Umbilical cord (tissue), 2 donors: ENCODE data around the gene UBR7. TPM values are rescaled to one million over a fixed set of nuclear protein-coding genes. Genes with fewer than 3 reads are reported as not detected.
A peak's percentile ranks its signal among the peaks of the same experiment; 100 is the strongest.
"Not testable (repeated sequence)": the region's sequence is repeated elsewhere in the genome, so short reads cannot be mapped to it uniquely, and the experiment has no call there.

Source experiments
- DNase-seq: peaks from one replicate; pipeline ENCODE4 v3.0.0-alpha.2; 2015; ENCODE audit warnings: low spot score
- total RNA-seq: library from RNA; depleted of rRNA; stranded (reverse); fragments of >200 nt; gene quantifications from one replicate; pipeline ENCODE4 v1.2.3, GENCODE V29; 2014; ENCODE audit warnings: low replicate concordance; ENCODE audit not compliant: insufficient read depth

UBR7 gene
- total RNA-seq, 1 donor from 2014 or later, result 24.6 TPM

GRCh38 chr14:93186956-93187355 is 20.1 kb upstream of the UBR7 start:
- DNase-seq, result no peak

GRCh38 chr14:93195316-93195999 is 11.6 kb upstream of the UBR7 start:
- DNase-seq, result no peak

DNA sequence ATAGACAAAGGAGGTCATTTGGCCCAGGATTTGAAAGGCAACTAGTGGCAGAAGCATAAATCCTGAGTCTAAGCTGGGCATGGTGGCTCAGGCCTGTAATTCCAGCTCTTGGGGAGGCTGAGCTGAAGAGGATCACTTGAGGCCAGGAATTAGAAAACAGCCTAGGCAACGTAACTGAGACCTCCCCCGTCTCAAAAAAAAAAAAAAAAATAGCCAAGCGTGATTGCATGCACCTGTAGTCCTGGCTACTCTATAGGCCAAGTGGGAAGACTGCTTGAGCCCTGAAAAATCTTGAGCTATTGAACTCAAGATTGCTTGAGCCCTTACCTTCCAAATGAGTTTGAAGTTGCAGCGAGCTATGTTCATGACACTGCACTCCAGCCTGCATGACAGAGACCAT is 8.0 kb upstream of the UBR7 start:
- DNase-seq, result no peak

- no peak for DNase-seq
These were observed 6.5 kb upstream of the UBR7 start for GRCh38 chr14:93200553-93200952.

- no peak for DNase-seq
These were observed 5.8 kb upstream of the UBR7 start for GRCh38 chr14:93201155-93201704.

- peak; percentile 67 for DNase-seq
These were observed 632 bp downstream of the UBR7 start for GRCh38 chr14:93207468-93208308.

GRCh38 chr14:93212432-93212831 is 5.4 kb downstream of the UBR7 start:
- no peak for DNase-seq

DNA sequence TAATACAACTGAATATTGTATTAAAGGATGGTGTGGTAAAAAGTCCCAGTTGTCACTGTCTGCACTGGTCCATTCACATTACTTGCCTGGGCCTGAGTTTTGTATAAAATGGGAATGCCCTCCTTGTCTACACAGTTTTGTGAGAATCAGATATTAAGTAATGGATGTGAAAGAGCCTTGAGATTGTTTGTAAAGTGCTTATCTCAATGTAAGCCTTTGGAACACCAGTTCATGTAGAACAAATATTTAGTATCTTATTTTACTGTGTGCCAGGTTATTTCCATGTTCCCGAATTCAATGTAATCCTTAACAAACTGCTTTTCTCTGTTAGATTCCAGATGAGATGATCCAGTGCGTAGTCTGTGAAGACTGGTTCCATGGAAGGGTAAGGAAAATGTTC is 7.5 kb downstream of the UBR7 start:
- no peak for DNase-seq

GRCh38 chr14:93219103-93219726 is 12.2 kb downstream of the UBR7 start:
- DNase-seq, result peak; percentile 52

DNA sequence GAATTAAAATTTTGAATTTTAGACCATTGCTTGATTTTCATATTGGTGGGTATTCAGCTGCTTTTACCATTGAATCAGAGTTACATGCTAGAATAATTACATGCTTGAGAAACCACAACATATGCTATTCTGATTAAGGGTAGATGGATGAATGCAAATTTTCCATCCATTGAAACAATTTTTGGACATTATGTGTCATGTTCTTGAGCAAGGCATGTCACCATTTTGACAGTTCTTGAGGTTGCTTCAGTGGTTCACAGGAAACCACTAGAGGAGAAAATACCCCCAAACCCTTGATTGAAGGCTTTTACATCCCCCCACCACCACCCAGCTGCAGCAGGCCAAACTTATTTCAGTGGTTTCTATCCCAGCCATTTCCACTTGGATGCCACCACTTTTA is 13.5 kb downstream of the UBR7 start:
- no peak for DNase-seq

DNA sequence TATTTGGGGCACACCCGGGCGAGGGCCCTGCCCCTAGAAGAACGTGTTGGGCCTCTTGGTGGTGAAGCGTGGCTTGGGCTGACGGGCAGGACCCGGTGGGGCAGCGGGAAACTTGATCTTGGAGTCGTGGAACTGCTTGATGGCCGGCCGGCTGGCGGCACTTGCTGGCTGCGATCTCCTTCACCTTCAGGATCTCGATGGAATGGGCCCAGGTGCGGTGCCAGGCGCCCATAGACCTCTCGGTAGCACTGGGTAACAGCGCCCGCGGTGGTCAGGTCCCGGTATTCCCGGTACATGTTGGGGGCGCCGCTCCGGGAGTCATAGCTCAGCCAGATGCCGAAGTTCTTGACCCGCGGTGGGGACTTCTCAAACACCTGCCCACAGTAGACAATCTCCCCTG is 16.5 kb downstream of the UBR7 start:
- no peak for DNase-seq

DNA sequence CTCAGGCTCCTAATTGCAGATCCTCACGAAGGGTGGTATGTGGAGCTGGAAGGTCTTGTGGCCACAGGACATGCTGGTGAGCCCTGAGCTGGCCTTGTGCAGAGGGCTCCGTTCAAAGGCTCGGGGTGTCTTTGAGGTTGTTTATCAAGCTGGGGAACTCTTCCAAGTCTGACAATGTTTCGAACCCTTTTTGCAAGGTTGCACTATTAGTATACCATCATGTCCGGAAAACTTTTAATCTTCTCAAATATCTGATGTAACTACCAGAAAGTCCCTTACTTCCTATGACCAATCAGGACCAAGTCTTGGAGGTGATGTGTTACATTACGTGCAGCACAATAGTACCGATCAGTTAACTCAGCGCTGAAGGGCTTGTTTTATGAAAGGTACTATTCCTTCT is 21.5 kb downstream of the UBR7 start:
- no peak for DNase-seq

GRCh38 chr14:93230539-93230938 is 23.5 kb downstream of the UBR7 start:
- no peak for DNase-seq

DNA sequence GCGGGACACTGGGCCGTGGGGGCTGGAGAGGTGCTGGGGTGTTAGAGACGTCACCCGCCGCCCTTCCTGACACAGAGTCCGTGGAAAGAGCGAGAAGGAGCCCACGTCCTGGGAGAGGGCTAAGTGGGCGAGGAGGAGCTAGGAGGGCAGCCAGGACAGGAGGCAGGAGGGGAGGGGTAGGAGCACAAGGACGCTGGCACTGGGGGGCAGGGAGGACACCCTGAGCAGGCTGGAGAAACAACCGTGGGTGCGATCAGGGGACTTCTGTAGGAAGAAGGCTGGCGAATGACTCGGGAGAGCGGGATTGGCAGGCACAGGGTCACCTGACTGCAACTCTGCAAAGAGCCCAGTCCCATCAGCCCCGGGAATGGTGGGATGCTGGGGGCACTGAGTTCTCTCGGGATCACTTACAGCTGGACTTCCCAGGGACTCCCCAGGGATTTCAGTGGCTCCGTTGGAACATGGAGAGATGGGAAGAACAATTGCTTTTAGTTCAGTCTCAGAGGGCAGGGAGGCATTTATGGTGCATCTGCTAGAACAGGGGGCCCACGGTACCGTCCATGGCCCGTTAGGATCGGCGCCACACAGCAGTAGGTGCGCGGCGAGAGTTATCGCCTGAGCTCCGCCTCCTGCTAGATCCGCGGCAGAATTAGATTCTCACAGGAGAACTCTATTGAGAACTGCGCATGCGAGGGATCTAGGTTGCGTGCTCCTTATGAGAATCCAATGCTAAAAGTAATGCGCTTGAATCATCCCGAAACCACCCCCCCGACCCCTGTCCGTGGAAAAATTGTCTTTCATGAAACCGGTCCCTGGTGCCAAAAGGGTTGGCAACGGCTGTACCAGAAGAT is 24.3 kb downstream of the UBR7 start:
- peak; percentile 38 for DNase-seq

- DNase-seq, result no peak
These were observed 25.1 kb downstream of the UBR7 start for GRCh38 chr14:93232159-93232558.

DNA sequence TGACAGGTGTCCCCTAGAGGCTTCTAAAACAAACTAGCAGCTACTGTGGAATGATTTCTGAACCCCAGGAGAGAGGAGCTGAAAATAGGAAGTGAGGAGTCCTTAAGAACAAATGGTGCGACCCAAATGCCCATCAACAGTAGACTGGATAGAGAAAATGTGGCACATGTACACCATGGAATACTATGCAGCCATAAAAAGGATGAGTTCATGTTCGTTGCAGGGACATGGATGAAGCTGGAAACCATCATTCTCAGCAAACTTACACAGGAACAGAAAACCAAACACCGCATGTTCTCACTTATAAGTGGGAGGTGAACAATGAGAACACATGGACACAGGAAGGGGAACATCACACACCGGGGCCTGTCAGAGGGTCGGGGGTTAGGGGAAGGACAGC is 26.0 kb downstream of the UBR7 start:
- not testable (repeated sequence) for DNase-seq

GRCh38 chr14:93234798-93235197 is 27.7 kb downstream of the UBR7 start:
- no peak for DNase-seq

GRCh38 chr14:93239869-93240677 is 33.0 kb downstream of the UBR7 start:
- DNase-seq, result no peak

DNA sequence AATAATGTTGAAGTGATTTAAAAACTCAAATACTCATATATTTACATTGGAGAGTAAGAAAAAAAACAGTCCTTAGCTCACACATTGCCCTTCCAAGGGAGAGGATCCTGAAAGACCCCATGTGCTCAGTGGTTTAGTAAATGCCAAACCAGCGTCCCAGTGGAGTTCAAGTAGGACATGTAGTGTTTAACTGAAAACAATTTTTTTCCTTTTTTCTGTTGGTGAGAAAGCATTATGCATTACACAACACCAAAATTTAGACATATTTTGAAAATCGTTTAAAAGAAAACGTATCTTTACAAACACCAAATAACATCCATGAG is 33.6 kb downstream of the UBR7 start:
- DNase-seq, result no peak

- no peak for DNase-seq
These were observed 38.8 kb downstream of the UBR7 start for GRCh38 chr14:93245764-93246420.
